Measurements from ENCODE around the gene SLC22A5.
A peak's percentile ranks its signal among the peaks of the same experiment; 100 is the strongest.

SLC22A5 gene

GRCh38 chr5:132425975-132426524 lies 56.5 kb downstream of the SLC22A5 start:
- no peak for TF ChIP-seq CTCF (IDR thresholded peaks at IDR 0.05; ENCODE audit: low read depth, low read length)
- peaks cover 24% of the 10 kb centered on the region for H3K4me1 ChIP-seq

GRCh38 chr5:132426525-132427138 lies 57.1 kb downstream of the SLC22A5 start:
- DNase-seq = peak; percentile 36
- no peak overlapping the region for H3K4me3 ChIP-seq (ENCODE audit: low read depth, low read length)
- peak; percentile 42 for TF ChIP-seq CTCF (IDR thresholded peaks at IDR 0.05; ENCODE audit: low read depth, low read length)
- H3K36me3 ChIP-seq = no peaks in the 10 kb centered on the region
- peaks cover 24% of the 10 kb centered on the region for H3K4me1 ChIP-seq
- H3K27me3 ChIP-seq = no peaks in the 10 kb centered on the region
- H3K9me3 ChIP-seq = no peaks in the 10 kb centered on the region

More at GRCh38 chr5:132425975-132426524, 56.5 kb downstream of the SLC22A5 start:
- Histone ChIP-seq H3K9me3 (no peaks in the 10 kb centered on the region), H3K27me3 (no peaks in the 10 kb centered on the region), H3K36me3 (no peaks in the 10 kb centered on the region), H3K4me3 (ENCODE audit: low read depth, low read length) (no peak overlapping the region)
- no peak for DNase-seq

- Histone ChIP-seq H3K4me3 (ENCODE audit: low read depth, low read length) (no peak overlapping the region), H3K36me3 (no peaks in the 10 kb centered on the region), H3K4me1 (peaks cover 22% of the 10 kb centered on the region), H3K27me3 (no peaks in the 10 kb centered on the region), H3K9me3 (no peaks in the 10 kb centered on the region)
- no peak for DNase-seq
- no peak for TF ChIP-seq CTCF (IDR thresholded peaks at IDR 0.05; ENCODE audit: low read depth, low read length)
These were observed 58.0 kb downstream of the SLC22A5 start for GRCh38 chr5:132427281-132428146.

- H3K27me3 ChIP-seq = no peaks in the 10 kb centered on the region
- no peak for TF ChIP-seq CTCF (IDR thresholded peaks at IDR 0.05; ENCODE audit: low read depth, low read length)
- H3K4me3 ChIP-seq (ENCODE audit: low read depth, low read length) = no peak overlapping the region
- no peaks in the 10 kb centered on the region for H3K9me3 ChIP-seq
- H3K36me3 ChIP-seq = no peaks in the 10 kb centered on the region
- DNase-seq = no peak
- peaks cover 17% of the 10 kb centered on the region for H3K4me1 ChIP-seq
These were observed 58.6 kb downstream of the SLC22A5 start for GRCh38 chr5:132428147-132428482.

- TF ChIP-seq CTCF (IDR thresholded peaks at IDR 0.05; ENCODE audit: low read depth, low read length) = no peak
- H3K27me3 ChIP-seq = no peaks in the 10 kb centered on the region
- H3K4me3 ChIP-seq (ENCODE audit: low read depth, low read length) = no peak overlapping the region
- H3K36me3 ChIP-seq = no peaks in the 10 kb centered on the region
- DNase-seq = no peak
- no peaks in the 10 kb centered on the region for H3K9me3 ChIP-seq
- H3K4me1 ChIP-seq = peaks cover 17% of the 10 kb centered on the region
These were observed 59.3 kb downstream of the SLC22A5 start for GRCh38 chr5:132428484-132429462.
